GM18867 (cell line): ENCODE results near the gene SMIM30.
A peak's percentile ranks its signal among the peaks of the same experiment; 100 is the strongest.

Source experiments
- ATAC-seq: cut with Tn5 transposase; IDR thresholded peaks from one replicate; pipeline ENCODE4 v1.9.1; 2021; ENCODE audit warnings: mild to moderate bottlenecking, moderate library complexity; ENCODE audit not compliant: unreplicated experiment

The SMIM30 gene

GRCh38 chr7:113109718-113110117 is 8.6 kb downstream of the SMIM30 start:
- ATAC-seq = no peak

GRCh38 chr7:113100121-113100603 is 18.2 kb downstream of the SMIM30 start:
- no peak for ATAC-seq

GRCh38 chr7:113099284-113099919 is 19.0 kb downstream of the SMIM30 start:
- ATAC-seq = no peak

- ATAC-seq = peak; percentile 52
Observed at GRCh38 chr7:113094517-113095249, 23.7 kb downstream of the SMIM30 start.

GRCh38 chr7:113093561-113093960 is 24.8 kb downstream of the SMIM30 start:
- peak; percentile 57 for ATAC-seq

DNA sequence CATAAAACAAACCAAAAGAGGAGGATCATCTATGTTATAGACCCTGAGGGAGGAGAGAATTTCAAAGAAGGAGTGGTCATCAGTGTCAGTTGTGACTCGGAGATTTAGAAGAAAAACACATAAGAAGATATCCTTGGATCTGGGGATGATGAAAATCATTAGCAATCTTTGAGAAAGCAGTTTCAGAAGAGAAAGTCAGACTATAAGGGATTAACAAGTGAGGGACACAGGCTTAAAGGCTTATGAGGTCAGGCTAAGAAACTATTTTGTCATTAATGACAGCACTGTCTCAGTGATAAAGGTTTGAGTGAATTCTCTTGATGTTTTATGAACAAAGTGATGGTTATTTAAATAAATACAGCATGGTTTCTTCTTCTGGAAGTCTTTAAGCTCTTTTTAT is 25.6 kb downstream of the SMIM30 start:
- no peak for ATAC-seq

- no peak for ATAC-seq
Observed at GRCh38 chr7:113087071-113087998, 31.0 kb downstream of the SMIM30 start.

DNA sequence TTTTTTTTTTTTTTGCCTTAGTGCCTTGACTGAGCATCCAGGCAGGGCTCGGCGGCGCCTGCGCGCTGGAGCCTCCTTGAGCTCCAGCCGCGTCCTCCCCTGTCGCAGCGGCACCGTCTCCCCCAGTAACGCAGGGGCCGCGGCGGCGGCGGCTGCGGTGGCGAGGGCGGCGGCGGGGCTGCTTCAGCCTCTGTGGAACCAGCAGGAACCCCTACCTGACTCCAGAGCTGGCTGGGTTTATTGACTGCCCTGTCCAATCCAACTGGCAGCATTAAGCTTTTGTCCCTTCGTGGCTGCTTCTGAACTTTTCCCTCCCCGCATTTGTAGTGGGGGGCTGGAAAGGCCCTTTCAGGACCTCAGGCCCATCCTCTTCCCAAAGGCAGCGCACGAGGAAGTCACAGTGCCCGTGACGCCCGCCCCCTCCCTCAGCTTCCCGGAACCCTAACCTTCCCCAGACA is 31.9 kb downstream of the SMIM30 start, which contains the start of gene GPR85:
Gene GPR85 (minus strand): TSS at position 397 of the 458 bp plus-strand sequence. CDS start 2,106 bp downstream, outside the sequence.
- ATAC-seq = peak; percentile 73

DNA sequence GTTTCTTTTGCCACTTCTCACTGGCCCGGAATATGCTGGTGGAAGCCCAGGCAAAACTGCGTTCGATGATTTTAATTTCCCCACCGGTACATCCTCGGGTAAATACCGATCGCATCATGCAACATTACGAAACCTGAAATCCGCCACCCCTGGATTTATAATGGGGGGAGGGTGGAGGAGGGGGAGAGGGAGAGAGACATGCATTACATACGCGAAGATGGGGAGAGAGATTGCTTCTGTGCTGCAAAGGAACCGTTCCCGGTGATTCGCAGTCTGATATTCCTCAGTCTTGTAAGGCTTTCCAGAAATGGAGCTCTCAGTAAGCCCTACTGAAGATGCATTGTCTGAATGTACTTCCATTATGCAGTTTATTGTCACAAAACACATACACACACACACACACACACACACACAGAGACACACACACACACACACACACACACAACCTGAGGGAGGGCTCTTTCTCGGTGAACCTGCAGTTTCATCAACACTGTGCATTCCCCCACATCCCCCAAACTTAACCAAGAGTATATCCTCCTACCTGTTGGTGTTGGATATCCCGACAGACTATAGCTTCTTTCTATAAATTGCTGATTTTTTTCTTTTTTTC is 32.5 kb downstream of the SMIM30 start:
- peak; percentile 7 for ATAC-seq

- ATAC-seq = no peak
Observed at GRCh38 chr7:113084496-113085172, 33.7 kb downstream of the SMIM30 start.

GRCh38 chr7:113083816-113084495 is 34.4 kb downstream of the SMIM30 start:
- ATAC-seq = no peak

- ATAC-seq = peak; percentile 85
Observed at GRCh38 chr7:113083132-113083815, 35.1 kb downstream of the SMIM30 start.

DNA sequence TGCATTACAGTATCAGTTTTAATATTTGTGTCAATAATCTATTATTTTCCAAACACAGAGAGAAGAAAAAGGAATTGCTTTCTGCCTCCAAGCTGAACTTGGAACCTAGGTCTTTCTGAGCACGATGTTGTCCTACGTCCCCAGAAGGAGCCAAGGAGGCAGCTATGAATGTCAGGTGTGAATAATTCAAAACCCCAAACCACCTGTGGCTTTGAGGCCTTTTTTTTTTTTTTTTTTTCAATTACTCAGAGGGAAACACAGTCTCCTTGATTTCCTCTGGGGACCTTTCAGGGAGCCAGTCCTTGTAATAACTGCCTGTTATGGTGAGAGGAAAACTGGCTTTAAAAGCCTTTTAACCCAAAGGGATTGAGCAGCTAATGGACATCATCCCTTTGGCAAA is 40.0 kb downstream of the SMIM30 start:
- ATAC-seq = no peak

DNA sequence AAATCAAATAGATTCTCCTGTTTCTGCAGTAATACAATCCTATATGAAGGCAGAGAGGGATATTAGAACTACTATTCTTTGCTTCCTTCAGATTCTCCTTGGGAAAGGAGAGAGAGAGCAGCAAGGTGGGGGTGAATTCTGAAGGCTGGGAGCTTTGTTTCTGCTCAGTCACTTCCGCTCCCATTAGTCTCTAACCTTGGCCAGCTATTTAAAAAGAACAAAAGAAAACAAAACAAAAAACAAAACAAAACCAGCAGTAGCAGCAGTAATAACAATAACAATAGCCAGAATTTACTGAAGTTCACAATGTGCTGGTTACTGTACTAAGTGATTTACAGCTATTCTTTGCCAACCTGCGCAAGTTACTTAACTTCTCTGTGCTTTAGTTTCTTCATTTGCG is 41.7 kb downstream of the SMIM30 start:
- ATAC-seq = no peak

GRCh38 chr7:113071465-113071864 is 46.9 kb downstream of the SMIM30 start:
- ATAC-seq = no peak
